ENCODE results near the gene CSNK1D.

The CSNK1D gene

GRCh38 chr17:82228842-82229697, 44.4 kb downstream of the CSNK1D start, which contains the start of gene SLC16A3:
Gene SLC16A3 (plus strand): TSS chr17:82229042. CDS start chr17:82236009, 6,967 bp downstream.
- DNase-seq (ENCODE audit: low read depth) = no peak

DNA sequence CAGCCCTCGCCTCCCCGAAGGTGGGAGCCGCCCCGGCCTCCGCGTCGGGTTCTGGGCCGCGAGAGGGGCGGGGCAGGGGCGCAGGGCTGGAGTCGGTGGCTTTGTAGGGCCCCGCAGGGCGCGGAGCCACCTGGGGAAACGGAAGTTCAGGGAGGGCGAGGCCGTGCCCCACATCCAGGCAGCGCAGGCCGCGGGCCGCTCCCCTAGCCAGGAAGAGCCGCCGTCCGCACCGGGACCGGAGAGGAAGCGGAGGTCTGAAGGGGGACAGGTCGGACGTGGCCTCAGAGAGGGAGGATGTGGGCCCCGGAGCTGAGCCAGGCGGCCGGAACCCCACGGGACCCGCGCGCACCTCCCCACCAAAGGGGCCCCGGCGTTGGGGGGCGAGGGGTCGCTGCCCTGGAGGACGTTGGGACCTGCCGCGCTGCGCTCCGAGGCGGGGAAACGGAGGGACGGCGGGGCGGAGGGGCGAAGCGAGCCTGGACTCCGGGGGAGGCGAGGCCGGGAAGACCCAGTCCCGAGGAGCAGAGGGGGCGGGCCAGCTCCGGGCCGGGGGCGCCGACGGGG, 45.1 kb downstream of the CSNK1D start:
- no peak for DNase-seq (ENCODE audit: low read depth)

DNA sequence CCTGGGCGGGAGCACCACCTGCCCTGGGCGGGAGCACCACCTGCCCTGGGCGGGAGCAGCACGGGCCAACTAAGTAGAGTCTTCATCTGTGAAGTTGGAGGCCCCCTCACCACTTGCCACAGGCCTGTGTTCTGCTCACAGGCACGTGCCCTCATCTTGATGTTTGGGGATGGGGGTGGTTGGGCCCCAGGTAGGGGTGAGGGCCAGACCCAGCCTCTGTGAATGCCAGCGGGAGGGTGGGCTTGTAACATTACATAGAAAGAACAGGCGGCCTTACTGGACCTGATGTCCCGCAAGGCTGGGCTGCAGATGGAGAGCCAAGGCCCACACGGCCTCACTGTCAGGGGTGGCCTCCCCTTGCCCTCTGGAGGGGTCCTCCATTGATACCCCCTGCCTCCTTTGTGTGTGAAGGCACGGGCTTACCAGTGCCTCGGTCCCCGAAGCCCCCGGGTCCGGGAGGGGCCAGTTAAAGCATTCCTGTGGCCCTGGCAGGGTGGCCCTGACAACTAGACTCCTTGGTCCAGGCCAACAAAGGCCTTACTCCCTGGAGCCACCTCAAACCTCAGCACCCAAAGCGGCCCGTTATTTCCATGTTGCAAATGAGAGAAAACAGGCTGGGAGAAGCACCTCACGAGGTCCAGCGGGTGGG, 45.7 kb downstream of the CSNK1D start:
- DNase-seq (ENCODE audit: low read depth) = no peak

DNA sequence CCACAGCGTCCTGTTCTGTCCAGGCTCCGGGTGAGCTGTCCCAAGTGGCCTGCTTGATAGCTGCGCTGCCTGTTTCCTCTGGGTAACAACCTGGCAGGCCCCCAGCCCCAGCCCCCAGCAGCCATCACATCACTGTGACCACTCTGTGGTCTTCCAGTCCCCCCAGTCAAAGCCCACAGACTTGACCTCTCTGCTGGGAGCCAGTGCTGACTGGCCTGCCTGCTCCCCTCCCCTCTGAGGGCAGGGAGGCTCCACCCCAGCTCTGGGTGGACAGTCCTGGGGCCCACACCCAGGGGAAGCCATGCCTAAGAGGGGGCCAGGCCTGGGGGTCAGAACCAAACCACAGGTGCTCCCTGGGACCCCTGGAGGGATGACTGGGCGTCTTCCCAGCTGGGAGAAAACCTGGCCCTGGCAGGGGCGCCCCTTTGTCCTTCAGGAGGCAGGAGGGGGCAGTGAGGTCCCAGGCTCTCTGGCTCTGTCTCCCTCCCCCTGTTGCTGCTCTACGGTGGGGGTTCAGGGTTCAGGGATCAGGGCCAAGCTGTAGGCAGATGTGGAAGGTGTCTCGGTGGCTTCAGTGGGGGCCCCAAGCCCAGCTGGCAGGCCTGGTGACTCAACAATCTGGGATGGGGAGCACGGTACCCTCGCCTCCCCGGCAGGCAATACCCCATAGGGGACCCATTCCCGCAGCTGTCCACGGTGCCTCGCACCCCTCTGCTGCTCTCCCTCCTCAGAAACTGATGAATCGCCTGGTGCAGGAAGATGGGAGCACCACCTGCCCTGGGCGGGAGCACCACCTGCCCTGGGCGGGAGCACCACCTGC, 46.5 kb downstream of the CSNK1D start:
- DNase-seq (ENCODE audit: low read depth) = no peak

DNA sequence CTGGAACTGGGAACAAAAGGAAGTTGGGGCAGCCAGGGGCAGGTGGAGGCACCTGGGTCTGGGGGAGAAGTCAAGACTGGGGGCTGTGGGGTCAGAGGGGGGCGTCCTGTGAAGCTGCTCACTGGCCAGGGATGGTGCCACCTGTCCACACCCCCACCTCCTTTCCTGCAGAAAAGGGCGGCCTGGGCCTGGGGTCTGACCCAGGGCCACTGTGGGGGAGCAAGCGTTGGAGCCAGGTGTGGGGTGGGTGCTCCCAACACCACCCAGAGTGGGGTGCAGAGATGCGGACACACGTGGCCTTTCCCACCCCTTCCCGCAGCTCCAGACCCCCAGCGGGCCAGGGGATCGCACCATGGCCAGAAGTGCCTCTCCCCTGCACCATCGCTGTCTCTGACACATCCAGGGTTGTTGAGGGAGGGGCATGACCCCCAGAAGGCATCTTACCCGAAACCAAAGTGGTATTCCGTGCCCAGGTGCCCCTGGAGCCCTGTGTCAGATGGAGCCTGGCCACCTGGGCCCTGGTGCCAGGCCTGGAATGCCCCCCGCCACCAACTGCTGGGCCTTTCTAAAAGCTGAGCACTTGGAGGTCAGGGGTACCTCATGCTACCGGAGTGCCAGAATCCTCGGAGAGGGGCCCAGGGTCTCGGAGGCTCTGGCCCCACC, 47.2 kb downstream of the CSNK1D start:
- DNase-seq (ENCODE audit: low read depth) = no peak

DNA sequence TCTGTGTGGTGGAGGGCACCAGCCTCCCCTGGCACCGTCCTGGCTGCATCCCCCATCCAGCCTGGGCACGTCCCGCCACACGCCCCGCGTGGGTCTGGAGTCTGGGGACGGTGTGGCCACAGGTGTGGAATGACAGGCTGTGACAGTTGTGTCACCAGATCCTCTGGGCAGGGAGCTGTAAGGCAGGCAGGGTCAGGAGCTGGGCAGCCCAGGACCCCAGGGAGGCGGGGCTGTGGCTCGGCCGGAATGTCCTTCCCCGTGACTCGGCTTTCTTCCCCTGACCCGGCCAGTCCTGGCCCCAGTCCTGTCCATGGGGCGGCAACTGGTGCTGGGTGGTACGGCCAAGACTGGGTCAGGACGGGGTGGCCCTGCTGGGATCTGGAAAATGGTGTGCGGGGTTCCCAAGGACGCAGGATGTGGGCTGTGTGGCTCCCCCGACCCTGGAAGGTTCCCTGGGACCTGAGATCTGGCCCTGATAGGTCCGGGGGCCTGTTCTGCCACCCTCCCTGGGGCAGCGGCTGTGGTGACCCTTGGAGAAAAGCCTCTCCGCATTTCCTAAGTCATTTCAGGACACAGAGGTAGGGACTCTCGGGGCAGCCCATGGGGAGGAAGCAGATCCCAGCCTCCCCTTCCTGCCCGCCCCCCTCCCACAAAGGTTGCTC, 48.0 kb downstream of the CSNK1D start:
- no peak for DNase-seq (ENCODE audit: low read depth)

DNA sequence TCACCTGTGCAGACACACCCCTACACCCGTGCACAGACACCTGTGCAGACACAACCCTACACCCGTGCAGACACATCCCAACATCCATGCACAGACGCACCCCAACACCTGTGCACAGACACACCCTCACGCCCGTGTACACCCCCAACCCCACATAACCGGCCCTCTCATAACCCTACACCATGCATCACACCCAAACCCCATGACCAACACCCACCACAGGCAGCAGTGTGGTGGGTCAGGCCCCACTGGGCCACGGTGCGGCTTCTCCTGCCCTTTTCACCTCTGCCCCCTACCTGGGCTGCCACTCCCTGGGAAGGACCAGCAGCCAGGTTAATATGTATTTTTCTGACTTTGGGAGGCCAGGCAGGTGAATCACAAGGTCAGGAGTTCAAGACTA, 48.8 kb downstream of the CSNK1D start:
- DNase-seq (ENCODE audit: low read depth) = no peak

DNA sequence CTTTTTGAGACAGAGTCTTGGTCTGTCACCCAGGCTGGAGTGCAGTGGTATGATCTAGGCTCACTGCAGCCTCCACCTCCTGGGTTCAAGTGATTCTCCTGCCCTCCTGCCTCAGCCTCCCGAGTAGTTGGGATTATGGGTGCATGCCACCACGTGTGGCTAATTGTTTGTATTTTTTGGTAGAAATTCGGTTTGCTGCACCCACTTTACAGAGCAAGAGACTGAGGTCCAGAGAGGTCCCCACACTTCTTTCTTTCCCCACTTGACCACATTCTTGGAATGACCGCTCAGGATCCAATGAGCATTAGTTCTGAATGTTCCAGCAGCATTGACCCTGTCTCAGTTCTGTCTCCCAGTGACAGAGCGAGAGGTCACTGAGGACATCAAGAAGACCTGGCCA, 50.0 kb downstream of the CSNK1D start:
- DNase-seq (ENCODE audit: low read depth) = no peak

- DNase-seq (ENCODE audit: low read depth) = no peak
Measured at GRCh38 chr17:82222816-82223215, 50.7 kb downstream of the CSNK1D start.

GRCh38 chr17:82221341-82221902, 52.1 kb downstream of the CSNK1D start:
- no peak for DNase-seq (ENCODE audit: low read depth)

- no peak for DNase-seq (ENCODE audit: low read depth)
Measured at GRCh38 chr17:82219753-82220709, 53.5 kb downstream of the CSNK1D start.

DNA sequence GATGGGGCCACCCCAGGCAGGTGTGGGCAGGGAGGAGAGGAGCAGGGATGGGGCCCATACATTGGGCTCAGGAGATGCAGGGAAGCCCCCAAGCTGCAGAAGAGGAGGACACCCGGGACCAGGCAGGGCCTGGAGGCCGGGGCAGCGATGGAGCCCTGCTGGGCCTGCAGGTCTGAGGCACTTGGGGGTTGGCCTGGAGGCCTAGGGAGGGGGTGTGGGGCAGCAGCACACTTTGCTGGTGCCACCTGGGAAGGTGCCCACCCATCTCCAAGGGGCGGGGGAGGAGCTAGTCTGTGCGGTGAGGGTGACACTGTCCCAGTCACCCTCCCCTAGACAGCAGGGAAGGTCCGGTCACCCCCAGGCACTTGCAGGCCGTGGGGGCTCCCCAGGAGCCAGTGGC, 54.4 kb downstream of the CSNK1D start:
- DNase-seq (ENCODE audit: low read depth) = no peak

- no peak for DNase-seq (ENCODE audit: low read depth)
Measured at GRCh38 chr17:82218349-82219075, 55.0 kb downstream of the CSNK1D start.

GRCh38 chr17:82217530-82218204, 55.8 kb downstream of the CSNK1D start:
- DNase-seq (ENCODE audit: low read depth) = peak; percentile 68

DNA sequence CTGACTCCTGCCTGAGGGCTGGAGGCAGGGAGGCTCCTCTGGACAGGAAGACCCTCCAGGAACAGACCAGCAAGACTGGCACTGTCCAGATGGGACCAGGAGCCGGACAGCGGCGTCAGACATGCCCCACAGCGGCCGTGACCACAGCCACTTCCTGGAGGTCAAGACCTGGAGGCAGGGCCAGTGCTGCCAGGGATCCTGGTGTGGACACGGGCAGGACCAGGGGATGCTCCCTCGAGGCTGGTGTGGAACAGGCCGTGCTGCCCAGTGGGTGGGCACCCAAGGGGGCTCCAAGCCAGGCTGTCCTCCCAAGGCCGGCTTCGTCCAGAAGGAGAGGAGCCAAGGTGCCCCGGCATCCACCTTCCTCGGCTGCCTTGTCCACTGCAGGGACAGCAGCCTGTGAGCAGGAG, 56.4 kb downstream of the CSNK1D start:
- DNase-seq (ENCODE audit: low read depth) = no peak

DNA sequence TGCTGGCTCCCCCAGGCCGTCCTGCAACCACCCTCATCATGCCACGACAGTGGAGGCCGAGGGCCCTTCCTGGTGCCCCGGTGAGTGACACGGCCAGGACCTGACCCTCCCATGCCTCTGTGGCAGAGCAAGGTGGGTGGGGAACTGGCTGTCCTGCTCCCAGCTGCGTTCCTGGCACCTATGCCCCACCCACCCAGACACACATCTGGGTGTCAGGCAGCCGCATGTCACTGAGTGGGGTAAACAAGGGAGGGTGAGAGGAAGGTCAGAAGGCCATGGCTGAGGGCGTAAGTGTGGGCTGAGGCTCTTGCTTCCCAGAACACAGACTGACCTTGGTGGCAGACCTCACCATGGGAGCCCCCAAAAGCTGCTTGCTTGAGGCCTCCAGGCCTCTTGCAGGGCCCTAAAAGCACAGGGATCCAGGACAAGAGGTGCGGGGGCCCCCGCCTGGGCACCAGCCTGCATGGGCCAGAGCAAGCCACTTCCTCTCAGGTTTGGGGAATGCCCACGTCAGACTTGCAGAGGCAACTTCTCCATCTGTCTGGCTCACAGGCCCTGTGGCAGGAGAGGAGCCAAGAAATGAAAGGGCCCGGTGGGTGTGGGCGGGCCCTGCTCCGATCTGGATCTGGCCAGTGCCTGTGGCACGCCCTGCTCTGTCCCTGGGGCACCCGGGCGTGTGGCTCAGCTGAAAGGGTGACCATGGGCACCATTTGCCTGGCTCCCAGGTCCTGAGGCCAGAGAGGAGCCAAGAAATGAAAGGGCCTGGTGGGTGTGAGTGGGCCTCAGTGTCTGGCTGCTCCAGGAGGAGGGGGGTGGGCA, 57.0 kb downstream of the CSNK1D start:
- peak; percentile 74 for DNase-seq (ENCODE audit: low read depth)

DNA sequence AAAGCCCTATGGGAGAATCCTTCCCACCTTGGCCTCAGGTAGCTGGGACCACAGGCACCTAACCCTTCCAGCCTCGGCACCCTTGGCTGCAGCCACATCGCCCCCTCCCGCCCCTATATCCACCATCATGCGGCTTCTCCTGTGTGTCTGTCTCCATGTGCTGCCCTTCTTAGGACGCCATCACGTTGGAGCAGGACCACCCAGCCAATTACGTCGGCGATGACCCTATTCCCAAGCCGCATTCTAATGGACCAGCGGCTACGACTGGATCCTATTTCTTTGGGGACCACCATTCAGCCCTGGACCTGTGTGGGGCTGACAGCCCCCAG, 57.6 kb downstream of the CSNK1D start:
- no peak for DNase-seq (ENCODE audit: low read depth)
